GM12873 (cell line): ENCODE data around the gene MAP3K5.

Source experiments
- CTCF ChIP-seq: IDR thresholded peaks from 2 replicates; pipeline ENCODE4 v1.5.1; 2012; ENCODE audit warnings: low read depth, mild to moderate bottlenecking, moderate library complexity, low read length, control low read depth; ENCODE audit not compliant: insufficient read depth; ENCODE audit errors: missing control alignments

The MAP3K5 gene

GRCh38 chr6:136567688-136568087, 224.6 kb downstream of the MAP3K5 start:
- TF ChIP-seq CTCF = no peak

GRCh38 chr6:136566851-136567250, 225.4 kb downstream of the MAP3K5 start:
- TF ChIP-seq CTCF = no peak

- TF ChIP-seq CTCF = no peak
These were observed 226.2 kb downstream of the MAP3K5 start for GRCh38 chr6:136566007-136566487.

- no peak for TF ChIP-seq CTCF
These were observed 228.1 kb downstream of the MAP3K5 start for GRCh38 chr6:136564180-136564579.

- TF ChIP-seq CTCF = no peak
These were observed 228.7 kb downstream of the MAP3K5 start for GRCh38 chr6:136563386-136564152.

GRCh38 chr6:136562211-136562610, 230.1 kb downstream of the MAP3K5 start:
- TF ChIP-seq CTCF = no peak

GRCh38 chr6:136553166-136553787, 239.0 kb downstream of the MAP3K5 start:
- TF ChIP-seq CTCF = no peak
